ENCODE results near the gene ZNF165.
A peak's percentile ranks its signal among the peaks of the same experiment; 100 is the strongest.

ZNF165 gene

GRCh38 chr6:28137505-28137981 lies 57.2 kb downstream of the ZNF165 start:
- Histone ChIP-seq H3K4me1 (ENCODE audit: control insufficient read depth, insufficient read depth, low read length) (no peaks in the 10 kb centered on the region; the same call in 1 of the 2 replicates), H3K36me3 (ENCODE audit: control insufficient read depth, insufficient read depth, low read length) (no peaks in the 10 kb centered on the region), H3K27ac (ENCODE audit: low read length) (no peak overlapping the region), H3K27me3 (ENCODE audit: control insufficient read depth, insufficient read depth, low read length) (no peaks in the 10 kb centered on the region), H3K9me3 (ENCODE audit: control insufficient read depth, insufficient read depth, low read length) (no peaks in the 10 kb centered on the region), H3K4me3 (ENCODE audit: low read length) (peak overlapping the region; percentile 86; the same call in 1 of the 2 replicates)
- no peak for DNase-seq (ENCODE audit: low read depth, low spot score)
- WGBS (ENCODE audit: insufficient coverage, insufficient read length) = no CpG with 5 or more reads among the region's 6 CpGs
